ENCODE measurements around the gene RBM23. TPM values are rescaled to one million over a fixed set of nuclear protein-coding genes. Genes with fewer than 3 reads are reported as not detected.
A peak's percentile ranks its signal among the peaks of the same experiment; 100 is the strongest.

RBM23 gene
- total RNA-seq, 2 donors from 2014 or later = 52.0 to 68.6 TPM

GRCh38 chr14:22900081-22900799 lies 18.7 kb downstream of the RBM23 start:
- TF ChIP-seq CTCF (conservative IDR thresholded peaks at IDR 0.05) = peak; percentile 77
- H3K36me3 ChIP-seq (ENCODE audit: control insufficient read depth, insufficient read depth, low read length) = peaks cover 61% of the 10 kb centered on the region
- H3K9me3 ChIP-seq (ENCODE audit: control insufficient read depth, low read length) = no peaks in the 10 kb centered on the region
- Mint-ChIP-seq H3K27ac (no peak overlapping the region), H3K36me3 (ENCODE audit: low read depth) (peaks cover 47% of the 10 kb centered on the region), H3K4me3 (no peak overlapping the region), H3K4me1 (peaks cover 3% of the 10 kb centered on the region), H3K9me3 (no peaks in the 10 kb centered on the region), H3K27me3 (ENCODE audit: insufficient read depth) (peaks cover 23% of the 10 kb centered on the region)
- peak overlapping the region; percentile 22 for H3K27ac ChIP-seq (ENCODE audit: low read depth, low read length)
- WGBS, 2 experiments (ENCODE audit: insufficient coverage in 1 of 2, insufficient read length in 1 of 2) = 8 to 14% methylated on average over 1 of the region's 3 CpGs
- no peak overlapping the region for H3K9ac ChIP-seq (ENCODE audit: extremely low read depth, low read length, poor library complexity, severe bottlenecking)
- H3K4me3 ChIP-seq (ENCODE audit: low read length) = no peak overlapping the region
- no peaks in the 10 kb centered on the region for H3K27me3 ChIP-seq (ENCODE audit: control insufficient read depth, insufficient read depth, low read length, poor library complexity, severe bottlenecking)
- H3K4me1 ChIP-seq (ENCODE audit: control insufficient read depth, insufficient read depth, low read length) = peaks cover 10% of the 10 kb centered on the region
- DNase-seq = peak; percentile 90

GRCh38 chr14:22898302-22899090 lies 20.5 kb downstream of the RBM23 start:
- DNase-seq = peak; percentile 23
- peaks cover 29% of the 10 kb centered on the region for H3K36me3 Mint-ChIP-seq (ENCODE audit: low read depth)
- TF ChIP-seq CTCF (conservative IDR thresholded peaks at IDR 0.05) = no peak
- peaks cover 24% of the 10 kb centered on the region for H3K27me3 Mint-ChIP-seq (ENCODE audit: insufficient read depth)
- no peak overlapping the region for H3K27ac ChIP-seq (ENCODE audit: low read depth, low read length)
- no peak overlapping the region for H3K9ac ChIP-seq (ENCODE audit: extremely low read depth, low read length, poor library complexity, severe bottlenecking)
- H3K4me3 ChIP-seq (ENCODE audit: low read length) = no peak overlapping the region
- no peaks in the 10 kb centered on the region for H3K9me3 ChIP-seq (ENCODE audit: control insufficient read depth, low read length)
- peaks cover 5% of the 10 kb centered on the region for H3K4me1 Mint-ChIP-seq
- H3K9me3 Mint-ChIP-seq = no peaks in the 10 kb centered on the region
- no peaks in the 10 kb centered on the region for H3K27me3 ChIP-seq (ENCODE audit: control insufficient read depth, insufficient read depth, low read length, poor library complexity, severe bottlenecking)
- 83 to 88% methylated on average over 3 to 6 of the region's 8 CpGs for WGBS, 2 experiments (ENCODE audit: insufficient coverage in 1 of 2, insufficient read length in 1 of 2)
- peaks cover 44% of the 10 kb centered on the region for H3K36me3 ChIP-seq (ENCODE audit: control insufficient read depth, insufficient read depth, low read length)
- no peak overlapping the region for H3K27ac Mint-ChIP-seq
- no peak overlapping the region for H3K4me3 Mint-ChIP-seq
- peaks cover 10% of the 10 kb centered on the region for H3K4me1 ChIP-seq (ENCODE audit: control insufficient read depth, insufficient read depth, low read length)

GRCh38 chr14:22897357-22897756 lies 21.6 kb downstream of the RBM23 start:
- TF ChIP-seq CTCF (conservative IDR thresholded peaks at IDR 0.05) = no peak
- Mint-ChIP-seq H3K27ac (no peak overlapping the region), H3K36me3 (ENCODE audit: low read depth) (peaks cover 20% of the 10 kb centered on the region), H3K4me1 (peaks cover 5% of the 10 kb centered on the region), H3K27me3 (ENCODE audit: insufficient read depth) (peaks cover 24% of the 10 kb centered on the region), H3K4me3 (no peak overlapping the region), H3K9me3 (no peaks in the 10 kb centered on the region)
- H3K9ac ChIP-seq (ENCODE audit: extremely low read depth, low read length, poor library complexity, severe bottlenecking) = no peak overlapping the region
- peak; percentile 36 for DNase-seq
- peaks cover 35% of the 10 kb centered on the region for H3K36me3 ChIP-seq (ENCODE audit: control insufficient read depth, insufficient read depth, low read length)
- H3K27me3 ChIP-seq (ENCODE audit: control insufficient read depth, insufficient read depth, low read length, poor library complexity, severe bottlenecking) = no peaks in the 10 kb centered on the region
- H3K4me3 ChIP-seq (ENCODE audit: low read length) = no peak overlapping the region
- no peaks in the 10 kb centered on the region for H3K9me3 ChIP-seq (ENCODE audit: control insufficient read depth, low read length)
- 60 to 94% methylated on average over 1 of the region's 1 CpG for WGBS, 2 experiments (ENCODE audit: insufficient coverage in 1 of 2, insufficient read length in 1 of 2)
- no peak overlapping the region for H3K27ac ChIP-seq (ENCODE audit: low read depth, low read length)
- H3K4me1 ChIP-seq (ENCODE audit: control insufficient read depth, insufficient read depth, low read length) = peaks cover 10% of the 10 kb centered on the region

All from endodermal cell (in vitro differentiated cells).